ENCODE results near the gene RSL1D1.

GRCh38 chr16:11870399-11870798 is 19.1 kb upstream of the RSL1D1 start:
- no peak for TF ChIP-seq CTCF (IDR thresholded peaks at IDR 0.05)
- no peak for TF ChIP-seq TCF7L2 (IDR thresholded peaks at IDR 0.05; ENCODE audit: low read depth, low read length)
- no peak for TF ChIP-seq SIN3A (IDR thresholded peaks at IDR 0.05; ENCODE audit: borderline replicate concordance, insufficient read depth, low read depth, low read length)
- no peak for TF ChIP-seq POLR2AphosphoS5 (IDR thresholded peaks at IDR 0.05; ENCODE audit: low read depth, low read length)
